DND-41 (cell line): Measurements from ENCODE around the gene PDLIM1.

Source experiments
- ATAC-seq: fragments of 200-7000 bp; cut with Tn5 transposase; 3 replicates; pipeline ENCODE4 v1.9.1; 2021; ENCODE audit warnings: low read depth; ENCODE audit not compliant: insufficient read depth
- DNase-seq: peaks from one replicate; pipeline ENCODE4 v3.0.0-alpha.2; 2020
- H2AFZ ChIP-seq: 2 replicates; pipeline ENCODE4 v1.6.0; 2012; ENCODE audit warnings: low read depth, low read length
- H3K27ac ChIP-seq: 2 replicates; pipeline ENCODE4 v1.5.1; 2012; ENCODE audit warnings: low read length, inconsistent platforms
- H3K27me3 ChIP-seq: fragments of 200-600 bp; sonication (generic); 2 replicates; pipeline ENCODE4 v1.6.0; 2012; ENCODE audit warnings: low read length, mild to moderate bottlenecking, inconsistent platforms; ENCODE audit not compliant: insufficient read depth, poor library complexity
- H3K36me3 ChIP-seq: 2 replicates; pipeline ENCODE4 v1.5.1; 2012; ENCODE audit warnings: low read length, inconsistent platforms; ENCODE audit not compliant: insufficient read depth
- H3K4me1 ChIP-seq: 2 replicates; pipeline ENCODE4 v1.5.1; 2012; ENCODE audit warnings: mild to moderate bottlenecking, low read length; ENCODE audit not compliant: insufficient read depth
- H3K4me2 ChIP-seq: 2 replicates; pipeline ENCODE4 v1.6.0; 2012; ENCODE audit warnings: mild to moderate bottlenecking, moderate library complexity, low read length, inconsistent platforms; ENCODE audit not compliant: insufficient read depth
- H3K4me3 ChIP-seq, 2 experiments: fragments of 200-600 bp in 1 of 2; shearing (Covaris generic) in 1 of 2; 2 replicates each; pipeline ENCODE4 v1.5.1; 2012 to 2016; ENCODE audit warnings: inconsistent platforms in 2 of 2, low read length in 2 of 2, mild to moderate bottlenecking in 2 of 2, low read depth in 1 of 2, moderate library complexity in 1 of 2
- H3K79me2 ChIP-seq: 2 replicates; pipeline ENCODE4 v1.6.0; 2012; ENCODE audit warnings: low read length, inconsistent platforms; ENCODE audit not compliant: insufficient read depth
- H3K9ac ChIP-seq: 2 replicates; pipeline ENCODE4 v1.6.0; 2012; ENCODE audit warnings: low read depth, mild to moderate bottlenecking, inconsistent platforms, low read length, moderate library complexity
- H3K9me3 ChIP-seq: 2 replicates; pipeline ENCODE4 v1.5.1; 2012; ENCODE audit warnings: low read length, moderate library complexity, mild to moderate bottlenecking, inconsistent platforms; ENCODE audit not compliant: insufficient read depth, severe bottlenecking
- H4K20me1 ChIP-seq: 2 replicates; pipeline ENCODE4 v1.6.0; 2012; ENCODE audit warnings: low read length; ENCODE audit not compliant: insufficient read depth
- EZH2 ChIP-seq: IDR thresholded peaks from 3 replicates; pipeline ENCODE4 v1.6.1; 2012; ENCODE audit warnings: borderline replicate concordance, low read depth, mild to moderate bottlenecking, moderate library complexity, low read length, inconsistent platforms; ENCODE audit not compliant: severe bottlenecking
- TF ChIP-seq, protein P1 (sequence below): IDR thresholded peaks from 2 replicates; pipeline ENCODE4 v1.5.1; 2012; ENCODE audit warnings: borderline replicate concordance, low read length, moderate library complexity, mild to moderate bottlenecking; ENCODE audit not compliant: poor library complexity, severe bottlenecking; ENCODE audit errors: extremely low read depth

The PDLIM1 gene

DNA sequence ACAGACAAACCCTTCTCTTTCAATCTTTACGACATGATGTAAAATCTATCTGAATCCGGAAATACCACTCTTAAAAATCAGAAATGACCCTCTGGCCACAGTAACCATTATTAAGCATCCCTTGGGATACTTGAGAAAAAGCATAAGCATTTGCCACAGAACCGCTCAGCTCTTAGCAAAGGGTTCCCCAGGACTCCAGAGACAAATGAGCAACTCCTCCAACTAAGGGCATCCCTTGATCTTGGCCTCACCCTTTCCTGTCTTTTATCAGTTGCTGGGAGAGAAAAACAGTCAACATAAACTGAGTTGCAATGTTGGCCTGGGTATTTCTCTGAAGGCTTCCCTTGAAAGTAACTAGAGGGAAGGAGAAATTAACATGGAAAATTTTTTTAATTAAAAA, 3.5 kb downstream of the PDLIM1 start:
- DNase-seq (no peak), ATAC-seq (no peak)
- TF ChIP-seq, protein P1, sequence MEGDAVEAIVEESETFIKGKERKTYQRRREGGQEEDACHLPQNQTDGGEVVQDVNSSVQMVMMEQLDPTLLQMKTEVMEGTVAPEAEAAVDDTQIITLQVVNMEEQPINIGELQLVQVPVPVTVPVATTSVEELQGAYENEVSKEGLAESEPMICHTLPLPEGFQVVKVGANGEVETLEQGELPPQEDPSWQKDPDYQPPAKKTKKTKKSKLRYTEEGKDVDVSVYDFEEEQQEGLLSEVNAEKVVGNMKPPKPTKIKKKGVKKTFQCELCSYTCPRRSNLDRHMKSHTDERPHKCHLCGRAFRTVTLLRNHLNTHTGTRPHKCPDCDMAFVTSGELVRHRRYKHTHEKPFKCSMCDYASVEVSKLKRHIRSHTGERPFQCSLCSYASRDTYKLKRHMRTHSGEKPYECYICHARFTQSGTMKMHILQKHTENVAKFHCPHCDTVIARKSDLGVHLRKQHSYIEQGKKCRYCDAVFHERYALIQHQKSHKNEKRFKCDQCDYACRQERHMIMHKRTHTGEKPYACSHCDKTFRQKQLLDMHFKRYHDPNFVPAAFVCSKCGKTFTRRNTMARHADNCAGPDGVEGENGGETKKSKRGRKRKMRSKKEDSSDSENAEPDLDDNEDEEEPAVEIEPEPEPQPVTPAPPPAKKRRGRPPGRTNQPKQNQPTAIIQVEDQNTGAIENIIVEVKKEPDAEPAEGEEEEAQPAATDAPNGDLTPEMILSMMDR: no peak
- no peak for TF ChIP-seq EZH2
- Histone ChIP-seq H3K79me2 (no peaks in the 10 kb centered on the region), H3K4me1 (no peaks in the 10 kb centered on the region), H4K20me1 (no peaks in the 10 kb centered on the region), H2AFZ (no peak overlapping the region), H3K9ac (no peak overlapping the region), H3K27me3 (peaks cover 14% of the 10 kb centered on the region), H3K36me3 (no peaks in the 10 kb centered on the region), H3K27ac (no peak overlapping the region), H3K9me3 (no peaks in the 10 kb centered on the region), H3K4me3 (no peak overlapping the region), H3K4me2 (no peak overlapping the region)

DNA sequence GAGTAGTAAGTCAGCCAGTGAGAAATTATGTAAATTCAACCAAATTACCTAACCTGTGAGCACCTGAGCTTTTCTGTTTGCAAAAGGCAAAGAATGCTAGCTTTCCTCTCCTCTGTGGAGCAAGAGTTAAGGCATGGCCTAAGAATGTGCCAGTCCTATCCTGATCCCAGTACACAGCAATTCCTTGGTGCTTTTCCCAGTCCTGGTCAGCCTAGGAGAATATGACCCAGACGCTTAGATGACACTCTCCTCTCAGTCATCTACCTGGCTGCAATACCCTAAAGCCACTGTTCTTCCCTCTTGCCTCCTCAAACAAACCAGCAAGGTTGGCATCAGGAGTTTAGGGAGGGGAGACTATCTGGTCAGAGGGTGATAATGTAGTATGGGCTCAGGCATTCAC, 4.1 kb downstream of the PDLIM1 start:
- no peaks in the 10 kb centered on the region for H3K36me3 ChIP-seq
- H4K20me1 ChIP-seq: no peaks in the 10 kb centered on the region
- peaks cover 14% of the 10 kb centered on the region for H3K27me3 ChIP-seq
- no peak overlapping the region for H3K9ac ChIP-seq
- H3K27ac ChIP-seq: no peak overlapping the region
- no peak overlapping the region for H3K4me3 ChIP-seq
- ATAC-seq (no peak), DNase-seq (no peak)
- H3K9me3 ChIP-seq: no peaks in the 10 kb centered on the region
- no peak overlapping the region for H2AFZ ChIP-seq
- H3K4me1 ChIP-seq: no peaks in the 10 kb centered on the region
- H3K4me2 ChIP-seq: no peak overlapping the region
- H3K79me2 ChIP-seq: no peaks in the 10 kb centered on the region
- TF ChIP-seq EZH2: no peak
- TF ChIP-seq, protein P1: no peak

DNA sequence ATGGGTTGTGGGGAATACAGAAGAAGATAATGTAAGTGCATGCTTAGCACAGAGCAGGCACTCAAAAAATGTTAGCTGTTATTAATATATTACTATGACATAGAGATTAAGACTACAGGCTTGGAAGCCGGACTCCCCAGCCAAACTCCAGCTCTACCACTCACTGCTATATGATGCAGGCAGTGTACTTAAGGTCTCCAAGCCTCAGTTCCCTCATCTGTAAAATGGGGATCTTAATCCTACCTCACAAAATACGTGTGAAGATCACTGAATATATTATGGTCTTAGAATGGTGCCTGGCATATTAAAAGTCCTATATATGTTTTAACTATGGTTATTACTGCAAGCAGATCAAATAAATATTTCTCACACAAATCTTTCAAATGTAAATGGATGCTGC, 5.2 kb downstream of the PDLIM1 start:
- DNase-seq (no peak), ATAC-seq (no peak)
- Histone ChIP-seq H3K27ac (no peak overlapping the region), H3K4me2 (no peak overlapping the region), H3K79me2 (no peaks in the 10 kb centered on the region), H3K27me3 (peaks cover 14% of the 10 kb centered on the region), H3K4me1 (no peaks in the 10 kb centered on the region), H3K9ac (no peak overlapping the region), H3K9me3 (no peaks in the 10 kb centered on the region), H3K36me3 (no peaks in the 10 kb centered on the region), H4K20me1 (no peaks in the 10 kb centered on the region), H2AFZ (no peak overlapping the region), H3K4me3 (no peak overlapping the region)
- no peak for TF ChIP-seq EZH2
- TF ChIP-seq, protein P1: no peak

DNA sequence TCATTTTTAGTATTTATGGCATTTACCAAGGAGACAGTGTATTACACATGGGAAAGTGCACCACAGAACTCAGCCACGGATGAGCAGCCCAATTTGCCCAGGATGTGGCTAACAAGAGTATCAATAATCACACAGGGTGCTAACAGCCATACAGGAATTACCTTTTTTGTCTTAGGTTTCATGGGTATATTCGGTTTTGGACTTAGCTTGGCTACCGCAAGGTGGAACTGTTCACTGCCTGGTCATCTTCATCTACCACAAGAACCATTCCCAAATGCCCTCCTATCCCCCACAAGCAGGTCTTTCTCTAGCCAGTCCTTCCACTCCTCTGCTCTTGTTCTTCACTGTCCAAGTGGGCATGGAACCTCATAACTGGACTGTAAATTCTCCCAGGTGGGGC, 6.0 kb downstream of the PDLIM1 start:
- Histone ChIP-seq H3K36me3 (no peaks in the 10 kb centered on the region), H3K27ac (no peak overlapping the region), H3K9ac (no peak overlapping the region), H3K27me3 (peaks cover 14% of the 10 kb centered on the region), H3K4me3 (no peak overlapping the region), H3K4me2 (no peak overlapping the region), H3K79me2 (no peaks in the 10 kb centered on the region), H2AFZ (no peak overlapping the region), H4K20me1 (no peaks in the 10 kb centered on the region), H3K9me3 (no peaks in the 10 kb centered on the region), H3K4me1 (no peaks in the 10 kb centered on the region)
- no peak for TF ChIP-seq EZH2
- TF ChIP-seq, protein P1: no peak
- ATAC-seq (no peak), DNase-seq (no peak)
